OCI-LY3 (cell line): ENCODE data around the gene PITPNC1.
A peak's percentile ranks its signal among the peaks of the same experiment; 100 is the strongest.

Source experiments
- H2AFZ ChIP-seq: fragments of 200-600, 300-600 bp; shearing (Covaris generic); 2 replicates; pipeline ENCODE4 v1.6.0; 2014; ENCODE audit warnings: antibody characterized with exemption, low read depth, low read length
- H3K27ac ChIP-seq: fragments of 200-600, 300-600 bp; sonication (generic); 2 replicates; pipeline ENCODE4 v1.5.1; 2014; ENCODE audit warnings: mild to moderate bottlenecking, low read length, moderate library complexity, mixed read lengths
- H3K27me3 ChIP-seq: fragments of 200-600, 300-600 bp; sonication (generic); 2 replicates; pipeline ENCODE4 v1.6.1; 2014; ENCODE audit warnings: low read depth, low read length, mixed read lengths
- H3K36me3 ChIP-seq: fragments of 200-600, 300-600 bp; sonication (generic); replicated peaks from 2 replicates; pipeline ENCODE3; 2014; ENCODE audit warnings: low read depth, low read length, mixed read lengths
- H3K4me1 ChIP-seq: fragments of 300-600, 200-600 bp; sonication (generic); 2 replicates; pipeline ENCODE4 v1.6.1; 2014; ENCODE audit warnings: low read length, mixed read lengths
- H3K4me2 ChIP-seq: fragments of 200-600, 300-600 bp; sonication (generic); 2 replicates; pipeline ENCODE4 v1.6.1; 2014; ENCODE audit warnings: low read length, mixed read lengths
- H3K4me3 ChIP-seq: fragments of 300-600, 200-600 bp; sonication (generic); 2 replicates; pipeline ENCODE4 v1.5.1; 2014; ENCODE audit warnings: antibody characterized with exemption, mild to moderate bottlenecking, low read length, moderate library complexity
- H3K79me2 ChIP-seq: fragments of 300-600, 200-600 bp; shearing (Covaris generic); 2 replicates; pipeline ENCODE4 v1.6.1; 2014; ENCODE audit warnings: mild to moderate bottlenecking, low read length, mixed read lengths
- H3K9ac ChIP-seq: fragments of 300-600, 200-600 bp; shearing (Covaris generic); 2 replicates; pipeline ENCODE4 v1.6.0; 2014; ENCODE audit warnings: mild to moderate bottlenecking, low read length, moderate library complexity
- H3K9me3 ChIP-seq: fragments of 200-600, 300-600 bp; shearing (Covaris generic); 2 replicates; pipeline ENCODE4 v1.6.1; 2014; ENCODE audit warnings: low read length, mixed read lengths; ENCODE audit not compliant: insufficient read depth
- H4K20me1 ChIP-seq: fragments of 200-600, 300-600 bp; sonication (generic); 2 replicates; pipeline ENCODE4 v1.6.1; 2016; ENCODE audit warnings: low read length, mixed read lengths; ENCODE audit not compliant: insufficient read depth
- CTCF ChIP-seq: fragments of 200-600, 300-600 bp; sonication (generic); IDR thresholded peaks from 2 replicates; pipeline ENCODE4 v1.5.1; 2014; ENCODE audit warnings: antibody characterized with exemption, low read length, low read depth
- EZH2phosphoT487 ChIP-seq: fragments of 200-600 bp; shearing (Covaris generic); IDR thresholded peaks from 2 replicates; pipeline ENCODE4 v1.6.1; 2018; ENCODE audit warnings: antibody characterized with exemption, mixed run types, low read depth

Gene PITPNC1

GRCh38 chr17:67374329-67375053 is 2.6 kb upstream of the PITPNC1 start:
- Histone ChIP-seq H3K9ac (peak overlapping the region; percentile 35; the same call in 1 of the 2 replicates), H4K20me1 (no peaks in the 10 kb centered on the region), H3K4me3 (peak overlapping the region; percentile 73), H3K4me2 (peak overlapping the region; percentile 91), H3K27me3 (no peaks in the 10 kb centered on the region), H3K27ac (no peak overlapping the region), H3K9me3 (no peaks in the 10 kb centered on the region), H2AFZ (peak overlapping the region; percentile 94), H3K79me2 (peaks cover 21% of the 10 kb centered on the region), H3K4me1 (peaks cover 22% of the 10 kb centered on the region), H3K36me3 (no peaks in the 10 kb centered on the region)
- TF ChIP-seq EZH2phosphoT487: no peak
- TF ChIP-seq CTCF: peak; percentile 90

- peak overlapping the region; percentile 73 for H3K4me3 ChIP-seq
- H2AFZ ChIP-seq: peak overlapping the region; percentile 94
- TF ChIP-seq EZH2phosphoT487 (no peak), CTCF (no peak)
- peaks cover 26% of the 10 kb centered on the region for H3K4me1 ChIP-seq
- no peak overlapping the region for H3K27ac ChIP-seq
- H3K4me2 ChIP-seq: peak overlapping the region; percentile 91
- H3K27me3 ChIP-seq: no peaks in the 10 kb centered on the region
- no peaks in the 10 kb centered on the region for H3K36me3 ChIP-seq
- peak overlapping the region; percentile 35; the same call in 1 of the 2 replicates for H3K9ac ChIP-seq
- peaks cover 25% of the 10 kb centered on the region for H3K79me2 ChIP-seq
- H4K20me1 ChIP-seq: no peaks in the 10 kb centered on the region
- H3K9me3 ChIP-seq: no peaks in the 10 kb centered on the region
These were observed 2.0 kb upstream of the PITPNC1 start for GRCh38 chr17:67375054-67375427.

- Histone ChIP-seq H3K27me3 (no peaks in the 10 kb centered on the region), H3K4me3 (no peak overlapping the region), H3K4me1 (peaks cover 26% of the 10 kb centered on the region), H3K9me3 (no peaks in the 10 kb centered on the region), H3K27ac (no peak overlapping the region), H3K4me2 (peak overlapping the region; percentile 99; the same call in 1 of the 2 replicates), H3K9ac (no peak overlapping the region), H3K79me2 (peaks cover 29% of the 10 kb centered on the region), H3K36me3 (no peaks in the 10 kb centered on the region), H2AFZ (no peak overlapping the region), H4K20me1 (no peaks in the 10 kb centered on the region)
- TF ChIP-seq EZH2phosphoT487 (no peak), CTCF (no peak)
These were observed 1.4 kb upstream of the PITPNC1 start for GRCh38 chr17:67375716-67376115.

GRCh38 chr17:67376415-67376736 is 705 bp upstream of the PITPNC1 start:
- H3K4me3 ChIP-seq: peak overlapping the region; percentile 87
- H4K20me1 ChIP-seq: no peaks in the 10 kb centered on the region
- H3K27ac ChIP-seq: no peak overlapping the region
- H3K9ac ChIP-seq: peak overlapping the region; percentile 81
- H3K27me3 ChIP-seq: no peaks in the 10 kb centered on the region
- no peaks in the 10 kb centered on the region for H3K9me3 ChIP-seq
- no peak for TF ChIP-seq EZH2phosphoT487
- no peak for TF ChIP-seq CTCF
- H3K4me1 ChIP-seq: peaks cover 26% of the 10 kb centered on the region
- peak overlapping the region; percentile 99 for H3K4me2 ChIP-seq
- no peaks in the 10 kb centered on the region for H3K36me3 ChIP-seq
- H2AFZ ChIP-seq: peak overlapping the region; percentile 86; the same call in 1 of the 2 replicates
- peaks cover 31% of the 10 kb centered on the region for H3K79me2 ChIP-seq
